Common myeloid progenitor, CD34-positive (primary cell): ENCODE measurements around the gene C17orf107.
A peak's percentile ranks its signal among the peaks of the same experiment; 100 is the strongest.
"Not testable (repeated sequence)": the region's sequence is repeated elsewhere in the genome, so short reads cannot be mapped to it uniquely, and the experiment has no call there.

ENCODE experiments used
- CTCF ChIA-PET: fragments of 350-600 bp; sonication (Branson Sonifier 250); formaldehyde crosslinking; loops from one replicate; lab custom pipeline; 2021; ENCODE audit warnings: antibody characterized with exemption; lab: Charles Lee
- POLR2A ChIA-PET: fragments of 350-600 bp; sonication (Branson Sonifier 250); formaldehyde crosslinking; loops from one replicate; lab custom pipeline; 2021; ENCODE audit warnings: antibody characterized with exemption; lab: Charles Lee
- DNase-seq, 3 donors: peaks; one replicate each; pipeline versions ENCODE4 v3.0.0 to v3.0.0-alpha.2; 2013
- H3K27ac ChIP-seq, 2 experiments: 1 replicate in 1 of 2; 2 replicates in 1 of 2; pipeline ENCODE4 v1.7.0; 2013; ENCODE audit warnings: inconsistent platforms in 2 of 2, low read length in 2 of 2, mild to moderate bottlenecking in 2 of 2, low read depth in 1 of 2, moderate library complexity in 1 of 2; ENCODE audit not compliant: severe bottlenecking in 2 of 2, insufficient read depth in 1 of 2, poor library complexity in 1 of 2
- H3K27me3 ChIP-seq, 5 experiments: replicated peaks in 2 of 5; 1 replicate in 3 of 5; 2 replicates in 2 of 5; pipeline versions ENCODE4 v1.6.1 to v1.7.0; 2013; ENCODE audit warnings: low read length in 4 of 5, mild to moderate bottlenecking in 2 of 5, moderate library complexity in 2 of 5, inconsistent platforms in 1 of 5; ENCODE audit not compliant: insufficient read depth in 5 of 5, control insufficient read depth in 4 of 5
- H3K36me3 ChIP-seq, 4 experiments: 1 replicate in 2 of 4; 2 replicates in 2 of 4; pipeline versions ENCODE4 v1.6.1 to v1.7.0; 2013; ENCODE audit warnings: low read length in 3 of 4, control low read depth in 1 of 4, mild to moderate bottlenecking in 1 of 4; ENCODE audit not compliant: control insufficient read depth in 4 of 4, insufficient read depth in 4 of 4
- H3K4me1 ChIP-seq, 4 experiments: 1 replicate in 3 of 4; 2 replicates in 1 of 4; pipeline versions ENCODE4 v1.6.1 to v1.7.1; 2013; ENCODE audit warnings: low read length in 3 of 4, mild to moderate bottlenecking in 3 of 4, control low read depth in 1 of 4, inconsistent platforms in 1 of 4, moderate library complexity in 1 of 4; ENCODE audit not compliant: control insufficient read depth in 4 of 4, insufficient read depth in 4 of 4; ENCODE audit errors: control extremely low read depth in 1 of 4
- H3K4me3 ChIP-seq, 7 experiments: 1 replicate in 4 of 7; 2 replicates in 3 of 7; pipeline versions ENCODE4 v1.5.1 to v1.7.0; 2013; ENCODE audit warnings: mild to moderate bottlenecking in 7 of 7, low read length in 6 of 7, moderate library complexity in 6 of 7, inconsistent platforms in 2 of 7, low read depth in 2 of 7, control low read depth in 1 of 7; ENCODE audit not compliant: insufficient read depth in 4 of 7, control insufficient read depth in 1 of 7; ENCODE audit errors: extremely low read depth in 1 of 7
- H3K9me3 ChIP-seq, 5 experiments: 1 replicate in 4 of 5; 2 replicates in 1 of 5; pipeline versions ENCODE4 v1.6.1 to v1.7.1; 2013; ENCODE audit warnings: low read length in 4 of 5, mild to moderate bottlenecking in 2 of 5, inconsistent platforms in 1 of 5, low read depth in 1 of 5, moderate library complexity in 1 of 5; ENCODE audit not compliant: control insufficient read depth in 4 of 5, insufficient read depth in 2 of 5; ENCODE audit errors: control extremely low read depth in 1 of 5
- WGBS: methylation state at CpG from one replicate; pipeline ENCODE4 v1.1.5; 2013; ENCODE audit not compliant: insufficient coverage; 5-methylcytosine and 5-hydroxymethylcytosine counted together

C17orf107 gene

DNA sequence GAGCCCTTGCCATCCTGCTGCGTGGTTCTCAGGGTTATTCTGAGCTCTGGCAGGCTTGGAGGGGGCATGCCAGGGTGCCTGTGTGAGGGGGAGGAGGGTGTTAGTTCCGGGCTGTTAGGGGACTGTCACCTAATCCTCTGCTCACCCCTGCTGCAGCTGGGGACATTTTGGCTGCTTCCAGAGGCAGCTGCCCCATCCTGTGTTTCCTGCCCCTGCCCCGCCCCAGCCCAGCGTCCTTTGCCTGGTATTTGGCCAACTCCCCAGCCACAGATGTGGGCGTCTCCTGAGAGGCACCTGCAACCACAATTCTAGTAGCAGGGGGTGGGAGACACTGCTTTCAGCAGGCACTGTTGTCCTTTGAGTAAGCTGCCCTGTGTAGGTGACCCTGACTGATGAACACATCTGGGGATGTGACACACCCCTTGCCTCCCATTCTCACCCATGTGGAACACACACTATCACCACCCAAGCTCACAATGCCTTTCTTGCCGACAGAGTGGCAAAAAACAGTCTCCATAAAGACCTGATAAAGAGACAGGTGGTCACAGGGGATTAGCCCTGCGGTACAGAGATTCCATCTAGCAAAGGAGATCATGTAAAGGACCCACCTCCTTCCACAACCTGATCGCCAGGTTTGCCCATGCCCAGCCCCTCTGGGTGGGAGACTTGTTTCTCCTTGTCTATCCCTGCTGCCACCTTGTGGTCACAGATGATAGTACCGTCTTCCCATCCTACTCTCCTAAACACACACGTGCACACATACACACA, 3.9 kb downstream of the C17orf107 start, which contains the start of gene CHRNE:
Gene CHRNE (minus strand): TSS at position 48 of the 768 bp plus-strand sequence. CDS start 35 bp downstream, at position 13.
- DNase-seq, result peak; percentile 86 to 90 (median 89)
- Histone ChIP-seq H3K36me3 (no peaks in the 10 kb centered on the region), H3K27me3 (peaks cover 0 to 32% (median 26%) of the 10 kb centered on the region in 5 experiments), H3K9me3 (no peaks in the 10 kb centered on the region), H3K27ac (no peak within 1 kb of the TSS), H3K4me3 (peak within 1 kb of the TSS in 2 of 7 experiments; percentile 66 to 77), H3K4me1 (peaks cover 0 to 54% (median 45%) of the 10 kb centered on the region in 4 experiments)
- POLR2A ChIA-PET, result no interaction called here
- CTCF ChIA-PET, result interaction anchor here (0.6 to 1.8 kb wide), 12 partner anchors 11 to 156 kb away, joined by 3 to 5 read pairs (median 4); partner anchors contain the start of gene SPAG7
- 0% methylated on average over 8 of the region's 10 CpGs for WGBS

DNA sequence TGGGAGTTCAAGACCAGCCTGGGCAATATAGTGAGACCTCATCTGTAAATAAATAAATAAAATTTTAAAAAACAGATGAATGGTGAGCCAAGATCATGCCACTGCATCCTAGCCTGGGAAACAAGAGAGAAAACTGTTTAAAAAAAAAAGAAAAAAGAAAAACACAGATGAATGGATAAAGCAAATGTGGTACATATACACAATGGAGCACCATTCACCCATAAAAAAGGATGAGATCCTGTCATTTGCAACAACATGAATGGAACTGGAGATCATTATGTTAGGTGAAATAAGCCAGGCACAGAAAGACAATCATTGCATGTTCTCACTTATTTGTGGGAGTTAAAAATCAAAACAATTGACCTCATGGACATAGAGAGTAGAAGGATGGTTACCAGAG, 7.3 kb downstream of the C17orf107 start:
- H3K9me3 ChIP-seq, H3K27me3 ChIP-seq, H3K36me3 ChIP-seq, CTCF ChIA-PET, H3K27ac ChIP-seq, POLR2A ChIA-PET, DNase-seq, H3K4me3 ChIP-seq: not testable (repeated sequence)
- peaks cover 0 to 32% (median 30%) of the 10 kb centered on the region in 4 experiments for H3K4me1 ChIP-seq

DNA sequence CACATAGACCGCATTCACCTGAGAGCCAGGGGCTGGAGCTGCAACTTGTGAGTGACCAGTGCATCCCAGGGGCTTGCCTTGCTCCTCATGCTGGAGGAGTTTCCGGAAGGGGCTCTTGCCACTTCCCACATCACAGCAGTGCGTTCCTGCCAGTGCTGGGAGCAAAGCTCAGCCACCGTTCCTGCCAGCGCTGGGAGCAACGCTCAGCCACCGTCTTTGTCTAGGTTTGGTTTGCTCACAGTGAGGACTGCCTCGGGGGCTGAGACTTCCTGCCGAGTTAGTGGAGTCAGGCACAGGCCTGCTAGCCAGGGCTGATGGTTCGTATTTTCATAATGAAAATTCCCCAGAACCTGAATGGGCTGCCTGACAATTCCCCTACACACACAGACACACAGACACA, 9.0 kb downstream of the C17orf107 start:
- WGBS, result 78% methylated on average over 7 of the region's 10 CpGs
- H3K36me3 ChIP-seq, result no peaks in the 10 kb centered on the region
- no peak for DNase-seq
- H3K27ac ChIP-seq, result no peak overlapping the region
- CTCF ChIA-PET, result interaction anchor here (0.6 to 2.6 kb wide), 27 partner anchors 10 to 388 kb away, joined by 3 to 35 read pairs (median 5); partner anchors contain the start of genes CAMTA2, ENO3, RNF167 and SLC25A11
- POLR2A ChIA-PET, result interaction anchor here (1.3 to 1.8 kb wide), 2 partner anchors 31 to 58 kb away, joined by 6 to 8 read pairs; partner anchors contain the start of genes RNF167 and SLC25A11
- peaks cover 0 to 20% (median 15%) of the 10 kb centered on the region in 4 experiments for H3K4me1 ChIP-seq
- H3K9me3 ChIP-seq, result no peaks in the 10 kb centered on the region
- H3K27me3 ChIP-seq, result peaks cover 0 to 5% (median 0%) of the 10 kb centered on the region in 5 experiments
- no peak overlapping the region for H3K4me3 ChIP-seq

DNA sequence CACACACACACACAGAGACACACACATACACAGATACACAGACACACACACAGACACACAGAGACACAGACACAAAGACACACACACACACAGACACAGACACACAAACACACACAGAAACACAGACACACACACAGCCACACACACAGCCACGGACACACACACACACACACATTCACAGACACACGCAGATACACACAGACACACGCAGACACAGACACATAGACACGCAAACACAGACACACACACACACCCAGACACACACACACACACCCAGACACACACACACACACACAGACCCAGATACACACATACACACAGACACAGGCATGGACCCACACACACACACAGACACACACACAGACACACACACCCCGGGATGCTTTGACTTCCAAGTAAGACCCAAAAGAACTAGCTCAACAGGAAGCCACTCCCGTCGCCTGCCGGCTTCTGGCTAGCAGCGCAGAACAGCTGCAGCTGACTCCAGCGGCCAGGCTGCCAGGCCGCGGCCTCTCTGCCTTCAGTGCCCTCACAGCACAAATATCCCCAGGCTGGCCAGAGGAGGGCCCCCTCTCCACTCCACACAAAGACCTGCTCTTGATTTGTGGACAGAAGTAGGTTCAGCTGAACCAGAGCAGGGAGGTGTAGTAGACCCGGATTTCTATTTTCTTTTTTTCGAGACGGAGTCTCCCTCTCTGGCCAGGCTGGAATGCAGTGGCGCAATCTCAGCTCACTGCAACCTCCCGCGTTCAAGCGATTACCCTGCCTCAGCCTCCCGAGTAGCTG, 9.6 kb downstream of the C17orf107 start:
- Histone ChIP-seq H3K27ac (no peak overlapping the region), H3K27me3 (peaks cover 0 to 5% (median 0%) of the 10 kb centered on the region in 5 experiments), H3K4me1 (peaks cover 0 to 16% (median 12%) of the 10 kb centered on the region in 4 experiments), H3K4me3 (peak overlapping the region in 1 of 7 experiments; percentile 28), H3K9me3 (no peaks in the 10 kb centered on the region), H3K36me3 (no peaks in the 10 kb centered on the region)
- 51% methylated on average over 9 of the region's 20 CpGs for WGBS
- CTCF ChIA-PET, result interaction anchor here (0.6 to 2.6 kb wide), 27 partner anchors 9 to 388 kb away, joined by 3 to 35 read pairs (median 5); partner anchors contain the start of genes CAMTA2, ENO3, RNF167 and SLC25A11
- POLR2A ChIA-PET, result interaction anchor here (0.7 to 1.8 kb wide), 3 partner anchors 16 to 58 kb away, joined by 6 to 8 read pairs (median 6); partner anchors contain the start of genes RNF167 and SLC25A11
- peak; percentile 91 to 95 (median 95) for DNase-seq

DNA sequence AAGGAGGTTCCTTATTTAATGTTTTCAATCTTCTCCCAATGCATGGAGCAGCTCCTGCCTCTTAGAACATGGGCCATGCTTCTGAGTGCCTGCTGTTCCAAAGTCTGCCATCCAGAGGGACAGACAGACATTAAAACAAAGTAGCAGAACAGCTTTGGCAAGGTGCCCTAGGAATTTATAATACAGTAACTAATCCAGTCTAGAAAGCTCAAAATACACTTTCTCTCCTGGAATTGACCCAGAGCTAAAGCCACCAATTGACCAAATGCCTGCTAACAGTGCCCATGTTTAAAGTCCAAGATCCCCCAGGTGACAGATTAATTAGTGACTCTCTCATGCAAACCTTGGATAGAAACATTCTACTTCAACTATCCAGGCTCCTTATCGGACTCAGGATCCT, 14.7 kb downstream of the C17orf107 start:
- ChIA-PET POLR2A (interaction anchor here (0.7 kb wide), 1 partner anchor 39 kb away, joined by 3 read pairs; no protein-coding TSS in a partner anchor), CTCF (interaction anchor here (0.8 to 2.5 kb wide), 5 partner anchors 11 to 66 kb away, joined by 3 to 7 read pairs (median 3); partner anchors contain the start of genes CHRNE, GP1BA and SLC25A11)
- no CpG with 5 or more reads among the region's 1 CpG for WGBS
- Histone ChIP-seq H3K9me3 (no peaks in the 10 kb centered on the region), H3K27me3 (no peaks in the 10 kb centered on the region), H3K4me1 (peaks cover 0 to 7% (median 4%) of the 10 kb centered on the region in 4 experiments), H3K4me3 (no peak overlapping the region), H3K36me3 (no peaks in the 10 kb centered on the region), H3K27ac (no peak overlapping the region)
- DNase-seq, result no peak

DNA sequence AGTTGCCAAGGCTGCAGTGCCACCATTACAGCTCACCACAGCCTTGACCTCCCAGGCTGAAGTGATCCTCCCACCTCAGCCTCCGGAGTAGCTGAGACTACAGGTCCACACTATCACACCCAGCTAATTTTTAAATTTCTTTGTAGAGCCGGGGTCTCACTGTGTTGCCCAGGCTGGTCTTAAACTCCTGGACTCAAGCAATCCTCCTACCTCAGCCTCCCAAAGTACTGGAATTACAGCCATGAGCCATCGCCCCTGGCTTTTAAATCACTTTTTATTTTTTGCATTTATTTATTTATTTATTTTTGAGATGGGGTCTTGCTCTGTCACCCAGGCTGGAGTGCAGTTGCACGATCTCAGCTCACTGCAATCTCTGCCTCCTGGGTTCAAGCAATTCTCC, 15.2 kb downstream of the C17orf107 start:
- H3K9me3 ChIP-seq, H3K4me1 ChIP-seq, H3K27me3 ChIP-seq, DNase-seq, H3K36me3 ChIP-seq, H3K27ac ChIP-seq, H3K4me3 ChIP-seq, POLR2A ChIA-PET: not testable (repeated sequence)
- no CpG with 5 or more reads among the region's 4 CpGs for WGBS
- CTCF ChIA-PET, result interaction anchor here (0.8 to 2.5 kb wide), 5 partner anchors 12 to 66 kb away, joined by 3 to 7 read pairs (median 3); partner anchors contain the start of genes CHRNE, GP1BA and SLC25A11
